GF-D8 (cell line): ENCODE results near the gene RPL38.

Experiments used
- DNase-seq: peaks from one replicate; lab custom pipeline; 2025; lab: John Stamatoyannopoulos, UW

RPL38 gene

GRCh38 chr17:74203439-74204240, at the start of gene RPL38:
TSS of gene RPL38 (plus strand) at chr17:74203678. CDS start at chr17:74203956, 278 bp downstream.
- peak; percentile 80 for DNase-seq

GRCh38 chr17:74153821-74154430, 49.6 kb upstream of the RPL38 start:
- DNase-seq = no peak

- DNase-seq = no peak
Observed at GRCh38 chr17:74156878-74157277, 46.6 kb upstream of the RPL38 start.

GRCh38 chr17:74157366-74157765, 46.1 kb upstream of the RPL38 start:
- DNase-seq = no peak

GRCh38 chr17:74158761-74159160, 44.7 kb upstream of the RPL38 start:
- DNase-seq = no peak

GRCh38 chr17:74159226-74159840, 44.1 kb upstream of the RPL38 start:
- no peak for DNase-seq

- no peak for DNase-seq
Observed at GRCh38 chr17:74160656-74161502, 42.6 kb upstream of the RPL38 start.

GRCh38 chr17:74161503-74161875, 42.0 kb upstream of the RPL38 start:
- DNase-seq = no peak

GRCh38 chr17:74163271-74163821, 40.1 kb upstream of the RPL38 start:
- DNase-seq = no peak

GRCh38 chr17:74163836-74164235, 39.6 kb upstream of the RPL38 start:
- DNase-seq = no peak

- DNase-seq = no peak
Observed at GRCh38 chr17:74164446-74165045, 38.9 kb upstream of the RPL38 start.

- no peak for DNase-seq
Observed at GRCh38 chr17:74165797-74166365, 37.6 kb upstream of the RPL38 start.

GRCh38 chr17:74170924-74171323, 32.6 kb upstream of the RPL38 start:
- no peak for DNase-seq

- no peak for DNase-seq
Observed at GRCh38 chr17:74172700-74173099, 30.8 kb upstream of the RPL38 start.

- DNase-seq = no peak
Observed at GRCh38 chr17:74176546-74177001, 26.9 kb upstream of the RPL38 start.

- no peak for DNase-seq
Observed at GRCh38 chr17:74177018-74177450, 26.4 kb upstream of the RPL38 start.

GRCh38 chr17:74179576-74179975, 23.9 kb upstream of the RPL38 start:
- DNase-seq = no peak

- DNase-seq = no peak
Observed at GRCh38 chr17:74180336-74180735, 23.1 kb upstream of the RPL38 start.

- DNase-seq = no peak
Observed at GRCh38 chr17:74181341-74181740, 22.1 kb upstream of the RPL38 start.

- DNase-seq = no peak
Observed at GRCh38 chr17:74182041-74182723, 21.3 kb upstream of the RPL38 start.
